ENCODE results near the gene ATRIP.

ATRIP gene

DNA sequence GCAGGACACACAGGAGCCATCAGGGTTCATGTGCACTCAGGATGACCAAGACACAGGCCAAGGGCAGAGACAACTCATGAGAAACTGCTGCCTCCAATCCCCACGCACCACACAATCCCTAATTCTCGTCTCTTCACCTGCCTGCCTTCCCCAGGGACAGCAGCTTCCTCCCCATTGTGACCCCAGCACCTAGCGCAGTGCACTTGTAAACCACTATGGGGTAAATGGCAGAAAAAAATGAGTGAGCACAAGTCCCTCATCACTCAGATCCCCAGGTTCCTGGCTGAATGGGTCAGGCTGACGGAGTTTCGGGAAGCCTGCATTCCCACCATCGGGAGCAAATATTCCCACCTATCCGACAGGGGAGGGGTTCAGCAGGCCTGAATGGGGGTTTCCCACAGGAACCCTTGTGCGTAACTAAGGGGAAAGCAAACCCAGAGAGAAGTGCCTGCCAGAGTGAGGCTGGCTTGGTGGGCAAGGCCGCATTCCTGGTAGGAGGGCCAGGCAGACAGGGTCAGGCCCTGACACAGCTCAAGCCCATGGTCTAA, 35.4 kb upstream of the ATRIP start:
- no peaks in the 10 kb centered on the region for H3K9me3 ChIP-seq (ENCODE audit: insufficient read depth, low read length, severe bottlenecking)
- no peak for ATAC-seq (ENCODE audit: insufficient read depth, low read depth)
- H3K9ac ChIP-seq (ENCODE audit: low read depth, low read length) = no peak overlapping the region
- no peak for TF ChIP-seq EZH2 (IDR thresholded peaks at IDR 0.05; ENCODE audit: borderline replicate concordance, low read depth, low read length, severe bottlenecking)
- TF ChIP-seq, protein P1, sequence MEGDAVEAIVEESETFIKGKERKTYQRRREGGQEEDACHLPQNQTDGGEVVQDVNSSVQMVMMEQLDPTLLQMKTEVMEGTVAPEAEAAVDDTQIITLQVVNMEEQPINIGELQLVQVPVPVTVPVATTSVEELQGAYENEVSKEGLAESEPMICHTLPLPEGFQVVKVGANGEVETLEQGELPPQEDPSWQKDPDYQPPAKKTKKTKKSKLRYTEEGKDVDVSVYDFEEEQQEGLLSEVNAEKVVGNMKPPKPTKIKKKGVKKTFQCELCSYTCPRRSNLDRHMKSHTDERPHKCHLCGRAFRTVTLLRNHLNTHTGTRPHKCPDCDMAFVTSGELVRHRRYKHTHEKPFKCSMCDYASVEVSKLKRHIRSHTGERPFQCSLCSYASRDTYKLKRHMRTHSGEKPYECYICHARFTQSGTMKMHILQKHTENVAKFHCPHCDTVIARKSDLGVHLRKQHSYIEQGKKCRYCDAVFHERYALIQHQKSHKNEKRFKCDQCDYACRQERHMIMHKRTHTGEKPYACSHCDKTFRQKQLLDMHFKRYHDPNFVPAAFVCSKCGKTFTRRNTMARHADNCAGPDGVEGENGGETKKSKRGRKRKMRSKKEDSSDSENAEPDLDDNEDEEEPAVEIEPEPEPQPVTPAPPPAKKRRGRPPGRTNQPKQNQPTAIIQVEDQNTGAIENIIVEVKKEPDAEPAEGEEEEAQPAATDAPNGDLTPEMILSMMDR (IDR thresholded peaks at IDR 0.05; ENCODE audit: borderline replicate concordance, extremely low read depth, low read length, poor library complexity, severe bottlenecking) = no peak
- H3K36me3 ChIP-seq (ENCODE audit: insufficient read depth, low read length) = no peaks in the 10 kb centered on the region
- H3K27me3 ChIP-seq (ENCODE audit: insufficient read depth, low read length, poor library complexity) = no peaks in the 10 kb centered on the region
- H4K20me1 ChIP-seq (ENCODE audit: insufficient read depth, low read length) = peaks cover 3% of the 10 kb centered on the region; the same call in 1 of the 2 replicates
- no peaks in the 10 kb centered on the region for H3K79me2 ChIP-seq (ENCODE audit: insufficient read depth, low read length)
- H3K4me1 ChIP-seq (ENCODE audit: insufficient read depth, low read length) = no peaks in the 10 kb centered on the region
- H2AFZ ChIP-seq (ENCODE audit: low read depth, low read length) = no peak overlapping the region
- no peak overlapping the region for H3K4me3 ChIP-seq (ENCODE audit: low read depth in 1 of 2, low read length in 2 of 2)
- H3K4me2 ChIP-seq (ENCODE audit: insufficient read depth, low read length) = no peak overlapping the region
- H3K27ac ChIP-seq (ENCODE audit: low read length) = no peak overlapping the region
- DNase-seq = no peak

GRCh38 chr3:48411606-48412374, 34.7 kb upstream of the ATRIP start:
- ATAC-seq (ENCODE audit: insufficient read depth, low read depth) (no peak), DNase-seq (no peak)
- TF ChIP-seq, protein P1 (IDR thresholded peaks at IDR 0.05; ENCODE audit: borderline replicate concordance, extremely low read depth, low read length, poor library complexity, severe bottlenecking) = no peak
- no peak for TF ChIP-seq EZH2 (IDR thresholded peaks at IDR 0.05; ENCODE audit: borderline replicate concordance, low read depth, low read length, severe bottlenecking)
- Histone ChIP-seq H4K20me1 (ENCODE audit: insufficient read depth, low read length) (peaks cover 3% of the 10 kb centered on the region; the same call in 1 of the 2 replicates), H3K4me1 (ENCODE audit: insufficient read depth, low read length) (no peaks in the 10 kb centered on the region), H3K4me3 (ENCODE audit: low read depth in 1 of 2, low read length in 2 of 2) (no peak overlapping the region), H3K9me3 (ENCODE audit: insufficient read depth, low read length, severe bottlenecking) (no peaks in the 10 kb centered on the region), H3K4me2 (ENCODE audit: insufficient read depth, low read length) (no peak overlapping the region), H3K27me3 (ENCODE audit: insufficient read depth, low read length, poor library complexity) (no peaks in the 10 kb centered on the region), H2AFZ (ENCODE audit: low read depth, low read length) (no peak overlapping the region), H3K9ac (ENCODE audit: low read depth, low read length) (no peak overlapping the region), H3K36me3 (ENCODE audit: insufficient read depth, low read length) (no peaks in the 10 kb centered on the region), H3K27ac (ENCODE audit: low read length) (no peak overlapping the region), H3K79me2 (ENCODE audit: insufficient read depth, low read length) (no peaks in the 10 kb centered on the region)

DNA sequence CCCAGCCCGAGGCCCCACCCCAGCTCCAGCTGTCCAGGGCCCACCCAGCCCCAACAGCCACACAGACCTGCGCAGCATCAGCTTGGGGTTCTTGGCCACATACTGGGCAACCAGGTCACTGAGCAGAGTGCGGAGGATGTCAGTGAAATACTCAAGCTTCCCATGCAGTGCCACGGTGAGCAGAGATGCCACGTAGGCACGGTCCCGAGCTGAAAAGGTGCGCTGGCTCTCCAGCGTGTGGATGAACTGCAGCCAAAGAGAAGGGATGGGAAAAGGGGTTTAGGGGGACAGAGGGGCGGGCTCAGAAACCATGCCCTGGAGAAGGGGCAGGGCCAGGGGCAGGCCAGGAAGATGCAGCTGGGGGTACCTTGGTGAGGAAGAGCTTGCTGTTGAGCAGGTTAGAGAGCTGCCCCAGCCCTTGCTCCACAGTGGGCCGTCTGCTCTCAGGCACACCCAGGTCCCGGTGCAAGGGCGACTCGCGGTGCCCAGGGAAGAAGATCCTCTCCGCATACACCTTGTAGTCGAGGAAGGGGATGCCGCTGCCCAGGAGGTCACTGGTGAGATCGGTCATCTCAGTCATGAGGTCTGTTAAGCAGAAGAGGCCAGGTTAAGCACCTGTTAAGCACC, 34.0 kb upstream of the ATRIP start:
- Histone ChIP-seq H3K27me3 (ENCODE audit: insufficient read depth, low read length, poor library complexity) (no peaks in the 10 kb centered on the region), H3K4me2 (ENCODE audit: insufficient read depth, low read length) (no peak overlapping the region), H4K20me1 (ENCODE audit: insufficient read depth, low read length) (peaks cover 3% of the 10 kb centered on the region; the same call in 1 of the 2 replicates), H3K4me3 (ENCODE audit: low read depth in 1 of 2, low read length in 2 of 2) (no peak overlapping the region), H2AFZ (ENCODE audit: low read depth, low read length) (no peak overlapping the region), H3K9ac (ENCODE audit: low read depth, low read length) (no peak overlapping the region), H3K36me3 (ENCODE audit: insufficient read depth, low read length) (no peaks in the 10 kb centered on the region), H3K9me3 (ENCODE audit: insufficient read depth, low read length, severe bottlenecking) (no peaks in the 10 kb centered on the region), H3K79me2 (ENCODE audit: insufficient read depth, low read length) (no peaks in the 10 kb centered on the region), H3K27ac (ENCODE audit: low read length) (no peak overlapping the region), H3K4me1 (ENCODE audit: insufficient read depth, low read length) (no peaks in the 10 kb centered on the region)
- ATAC-seq (ENCODE audit: insufficient read depth, low read depth) (no peak), DNase-seq (no peak)
- TF ChIP-seq, protein P1 (IDR thresholded peaks at IDR 0.05; ENCODE audit: borderline replicate concordance, extremely low read depth, low read length, poor library complexity, severe bottlenecking) = no peak
- no peak for TF ChIP-seq EZH2 (IDR thresholded peaks at IDR 0.05; ENCODE audit: borderline replicate concordance, low read depth, low read length, severe bottlenecking)

Data from DND-41 (cell line).